GM18498 (cell line): Measurements from ENCODE around the gene CATSPER2.
"Not testable (repeated sequence)": the region's sequence is repeated elsewhere in the genome, so short reads cannot be mapped to it uniquely, and the experiment has no call there.

Experiments
- ATAC-seq: cut with Tn5 transposase; IDR thresholded peaks from one replicate; pipeline ENCODE4 v1.9.1; 2021; ENCODE audit warnings: mild to moderate bottlenecking, moderate library complexity; ENCODE audit not compliant: unreplicated experiment

CATSPER2 gene

GRCh38 chr15:43648649-43649429, at the start of gene CATSPER2:
TSS of gene CATSPER2 (minus strand) at chr15:43648844. CDS start at chr15:43648061, 783 bp downstream.
- ATAC-seq: no peak

GRCh38 chr15:43693148-43694022, 44.7 kb upstream of the CATSPER2 start, which contains the start of gene CKMT1A:
TSS of gene CKMT1A (plus strand) at chr15:43693859. CDS start at chr15:43694051, 192 bp downstream.
- not testable (repeated sequence) for ATAC-seq

DNA sequence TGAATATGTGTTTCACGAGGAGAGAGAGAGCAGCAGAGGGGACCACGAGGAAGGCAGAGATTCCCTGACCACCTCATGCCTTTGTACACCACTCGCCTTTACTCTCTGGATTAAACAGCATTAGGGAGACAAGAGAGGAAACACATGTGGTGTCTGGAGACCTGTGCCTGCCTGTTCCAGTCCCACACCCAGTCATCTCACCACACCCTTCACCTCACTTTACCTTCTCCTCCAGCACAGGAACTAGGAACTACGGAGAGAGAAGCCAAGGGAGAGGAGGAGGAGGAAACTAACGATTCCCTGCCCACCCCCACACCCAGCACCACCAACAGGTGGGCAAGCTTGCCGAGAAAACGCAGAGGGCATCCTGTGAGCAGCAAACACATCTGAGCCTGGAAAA, 44.0 kb upstream of the CATSPER2 start:
- not testable (repeated sequence) for ATAC-seq

DNA sequence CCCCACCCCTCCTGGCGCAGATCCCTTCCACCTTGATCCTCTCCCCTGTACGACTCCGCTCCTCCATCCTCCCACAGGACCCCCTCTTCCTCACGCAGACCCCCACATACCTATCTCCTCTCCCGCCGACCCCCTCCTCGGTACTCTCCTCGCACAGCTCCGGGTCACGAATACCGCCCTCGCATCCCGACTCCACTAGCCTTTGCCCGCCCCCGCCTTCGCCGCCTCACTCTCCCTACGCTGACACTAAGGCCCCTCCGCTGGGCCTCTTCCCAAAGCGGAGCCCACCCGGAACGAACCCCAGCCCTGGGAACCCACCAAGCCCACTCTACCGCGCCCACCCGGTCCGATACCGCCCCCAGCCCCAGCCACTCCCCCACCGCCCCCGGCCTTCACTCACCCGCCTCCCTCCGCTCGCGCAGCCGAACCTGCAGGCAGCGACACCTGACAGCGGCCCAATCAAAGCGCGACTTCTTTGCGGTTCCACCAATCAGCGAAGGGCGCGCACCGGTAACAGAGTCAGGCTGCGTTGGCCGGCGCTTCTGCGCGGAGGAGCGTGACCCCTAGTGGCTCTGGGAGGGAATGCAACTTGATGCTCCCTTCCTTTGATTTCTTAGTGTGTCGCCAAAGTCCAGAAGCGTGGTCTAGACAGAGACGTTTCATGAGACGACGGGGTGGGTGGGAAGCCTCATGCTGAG, 41.1 kb upstream of the CATSPER2 start:
- ATAC-seq: peak; percentile 93

DNA sequence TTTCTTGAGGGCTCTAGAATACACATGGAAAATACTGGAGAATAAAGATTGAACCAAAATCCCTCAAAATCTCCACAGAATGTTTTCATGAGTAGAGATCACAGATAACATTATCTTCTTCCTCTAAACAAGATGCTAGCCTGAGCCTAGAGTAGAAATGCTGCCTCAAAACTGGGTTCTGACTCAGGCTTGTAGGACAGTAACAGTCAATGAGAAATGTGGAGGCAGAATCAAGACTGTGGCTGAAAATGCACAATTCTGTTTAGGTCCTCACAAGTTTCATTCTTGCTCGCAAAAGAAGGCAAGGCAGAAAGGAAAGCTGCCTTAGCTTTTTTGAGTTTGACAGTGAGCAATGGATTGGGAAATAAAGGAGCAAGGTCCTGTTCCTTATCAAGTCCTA, 25.5 kb upstream of the CATSPER2 start:
- not testable (repeated sequence) for ATAC-seq

DNA sequence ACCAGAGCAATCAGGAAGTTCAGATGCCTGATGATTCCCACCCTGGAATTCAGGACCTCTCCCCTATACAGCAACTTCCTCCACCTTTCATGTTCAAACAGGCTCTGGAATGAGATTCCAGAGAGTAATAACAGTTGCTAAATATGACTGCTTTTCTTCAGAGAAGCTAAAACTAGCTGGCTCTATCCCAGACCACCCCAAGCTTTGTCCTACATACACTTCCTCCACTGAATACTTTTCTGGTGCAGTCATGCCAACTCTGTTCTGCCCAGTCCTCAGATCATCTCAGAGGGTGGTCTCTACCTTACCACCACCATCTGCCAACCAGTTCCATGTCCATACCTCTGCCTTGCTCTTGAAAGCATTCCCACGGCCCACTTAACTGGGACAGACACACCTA, 17.5 kb upstream of the CATSPER2 start:
- ATAC-seq: not testable (repeated sequence)

DNA sequence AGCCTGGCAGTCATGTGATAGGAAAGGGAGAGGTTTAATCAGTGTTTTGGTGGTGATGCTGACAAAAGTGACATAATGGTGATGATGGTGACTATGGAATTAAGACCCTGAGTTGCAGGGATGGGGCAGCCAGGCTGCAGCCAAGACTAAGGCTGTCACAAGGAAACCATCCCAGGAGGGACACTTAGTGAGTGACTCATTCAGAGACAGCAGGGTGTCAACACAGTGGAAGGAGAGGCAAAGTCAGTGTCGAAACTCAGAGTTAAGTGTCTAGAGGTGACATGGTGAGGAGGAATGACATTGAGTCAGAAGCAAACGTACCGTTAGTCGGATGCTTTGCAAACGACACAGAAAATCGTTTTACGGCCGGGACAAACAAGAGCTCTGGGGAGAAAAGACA, 14.7 kb upstream of the CATSPER2 start:
- ATAC-seq: not testable (repeated sequence)

GRCh38 chr15:43662293-43662692, 13.6 kb upstream of the CATSPER2 start:
- ATAC-seq: not testable (repeated sequence)

- ATAC-seq: not testable (repeated sequence)
Measured at GRCh38 chr15:43659727-43660126, 11.1 kb upstream of the CATSPER2 start.

GRCh38 chr15:43649430-43649926, 834 bp upstream of the CATSPER2 start:
- ATAC-seq: not testable (repeated sequence)

- ATAC-seq: peak; percentile 43
Measured at GRCh38 chr15:43638464-43639204, 10.0 kb downstream of the CATSPER2 start.

GRCh38 chr15:43626937-43627336, 21.7 kb downstream of the CATSPER2 start:
- ATAC-seq: not testable (repeated sequence)

DNA sequence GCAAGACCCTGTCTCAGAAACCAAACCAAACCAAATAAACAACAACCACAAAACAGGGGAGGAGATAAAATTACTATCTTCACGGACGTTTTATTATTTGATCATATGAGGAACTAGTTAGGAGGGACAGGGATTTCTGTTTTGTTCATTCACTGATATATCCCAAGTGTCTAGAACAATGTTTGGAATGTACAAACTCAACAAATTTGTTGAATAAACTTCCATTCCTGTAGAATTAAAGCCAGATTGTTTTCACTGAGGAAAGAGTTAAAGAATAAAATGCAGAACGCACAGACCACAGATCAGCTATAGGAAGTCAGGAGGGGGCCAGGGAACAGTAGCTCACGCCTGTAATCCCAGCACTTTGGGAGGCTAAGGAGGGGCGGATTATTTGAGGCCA, 23.5 kb downstream of the CATSPER2 start:
- ATAC-seq: no peak

DNA sequence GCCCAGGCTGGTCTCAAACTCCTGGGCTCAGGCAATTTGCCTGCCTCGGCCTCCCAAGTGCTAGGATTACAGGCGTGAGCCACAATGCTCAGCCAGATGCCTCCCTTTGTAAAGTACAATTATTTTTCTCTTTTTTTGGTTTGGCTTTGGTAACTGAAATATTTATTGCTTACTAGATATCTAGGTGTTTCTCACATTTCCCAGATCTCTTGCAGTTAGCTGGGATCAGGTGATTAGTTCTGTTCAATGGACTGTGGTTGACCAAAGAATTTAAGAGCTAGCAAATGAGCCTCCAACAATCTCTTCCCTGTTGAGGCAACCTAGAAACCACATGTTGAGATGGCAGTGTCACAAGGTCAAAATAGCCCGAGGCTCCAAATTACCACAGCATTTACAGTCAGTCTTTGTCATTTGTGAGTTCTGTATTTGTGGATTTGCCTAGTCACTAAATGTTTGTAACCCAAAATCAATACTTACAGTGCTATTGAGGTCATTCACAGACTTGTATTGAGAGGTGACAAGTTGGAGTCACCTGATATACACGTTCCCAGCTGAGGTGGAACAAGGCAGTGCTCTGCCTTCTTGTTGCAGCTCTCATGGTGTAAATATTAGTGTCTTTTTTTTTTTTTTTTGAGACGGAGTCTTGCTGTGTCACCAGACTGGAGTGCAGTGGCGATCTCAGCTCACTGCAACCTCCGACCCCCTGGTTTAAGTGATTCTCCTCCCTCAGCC, 26.4 kb downstream of the CATSPER2 start:
- ATAC-seq: not testable (repeated sequence)

DNA sequence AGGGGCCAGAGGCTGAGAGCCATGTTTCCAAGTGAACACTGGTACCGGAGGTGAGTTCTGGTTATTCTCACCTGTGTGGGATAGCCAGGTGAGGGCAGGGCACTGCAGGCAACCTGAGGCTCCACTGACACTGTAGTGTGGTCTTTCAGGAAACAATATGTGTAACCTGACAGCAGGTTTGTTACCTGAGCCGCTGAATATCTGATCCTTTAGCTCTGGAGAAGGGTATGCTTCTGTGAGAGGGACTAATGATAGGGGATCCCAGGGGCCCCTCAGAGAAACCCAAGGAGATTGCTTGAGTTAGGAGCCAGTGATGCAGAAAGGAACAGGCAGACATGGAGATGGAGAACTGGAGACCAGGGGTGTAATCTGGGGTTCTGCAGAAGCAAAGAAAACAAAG, 29.9 kb downstream of the CATSPER2 start, which contains the start of gene STRC:
STRC (minus strand) TSS at position 101 of the 400 bp plus-strand sequence; CDS start at position 23, 78 bp downstream.
- not testable (repeated sequence) for ATAC-seq

DNA sequence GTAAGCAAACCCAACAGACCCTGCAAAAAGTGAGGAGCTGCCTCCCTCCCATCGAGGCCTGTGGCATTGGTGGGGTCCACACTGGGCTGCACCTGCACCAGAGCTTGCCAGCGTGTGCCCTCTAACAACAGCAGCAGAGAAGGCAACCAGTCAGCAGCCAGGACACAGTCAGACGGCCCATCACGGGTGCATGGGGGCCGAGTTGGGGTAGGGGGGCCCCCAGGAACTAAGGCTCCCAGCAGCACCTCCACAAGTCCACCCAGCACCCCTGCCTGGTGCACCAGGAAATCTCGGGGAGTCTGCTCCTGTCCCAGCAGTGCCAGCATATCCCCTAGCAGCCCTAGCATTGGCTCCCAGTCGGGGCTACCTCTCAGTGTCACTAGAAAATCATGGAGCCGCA, 30.9 kb downstream of the CATSPER2 start:
- ATAC-seq: not testable (repeated sequence)

DNA sequence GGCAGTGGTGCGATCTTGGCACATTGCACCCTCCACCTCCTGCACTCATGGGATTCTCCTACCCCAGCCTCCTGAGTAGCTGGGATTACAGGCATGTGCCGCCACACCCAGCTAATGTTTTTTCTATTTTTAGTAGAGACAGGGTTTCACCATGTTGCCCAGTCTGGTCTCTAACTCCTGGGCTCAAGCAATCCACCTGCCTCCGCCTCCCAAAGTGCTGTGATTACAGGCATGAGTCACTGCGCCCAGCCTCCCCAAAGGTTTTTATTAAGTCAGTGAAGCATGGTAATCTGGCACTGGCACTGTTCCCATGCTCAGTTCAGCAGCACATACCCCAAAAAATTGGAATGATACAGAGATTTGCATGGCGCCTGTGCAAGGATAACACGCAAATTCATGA, 46.4 kb downstream of the CATSPER2 start:
- ATAC-seq: not testable (repeated sequence)

DNA sequence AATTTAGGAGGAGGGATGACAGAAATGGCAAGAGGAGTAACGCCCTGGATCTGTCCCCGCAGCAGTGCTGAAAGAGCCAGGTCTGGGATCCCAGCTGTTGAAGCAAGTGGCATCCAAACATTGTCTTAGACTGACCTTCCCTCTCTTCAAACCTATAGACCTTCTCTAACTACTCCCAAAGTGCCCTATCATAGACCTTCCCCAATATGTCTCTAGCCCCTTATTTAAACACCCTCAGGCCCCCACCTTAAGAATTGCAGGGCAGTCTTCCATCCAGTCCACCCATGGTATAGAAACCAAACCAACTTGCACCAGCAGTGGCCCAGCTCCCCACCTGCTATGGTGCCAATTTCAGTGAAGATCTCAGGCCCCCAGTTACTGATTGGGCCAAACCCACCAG, 48.4 kb downstream of the CATSPER2 start:
- ATAC-seq: not testable (repeated sequence)

DNA sequence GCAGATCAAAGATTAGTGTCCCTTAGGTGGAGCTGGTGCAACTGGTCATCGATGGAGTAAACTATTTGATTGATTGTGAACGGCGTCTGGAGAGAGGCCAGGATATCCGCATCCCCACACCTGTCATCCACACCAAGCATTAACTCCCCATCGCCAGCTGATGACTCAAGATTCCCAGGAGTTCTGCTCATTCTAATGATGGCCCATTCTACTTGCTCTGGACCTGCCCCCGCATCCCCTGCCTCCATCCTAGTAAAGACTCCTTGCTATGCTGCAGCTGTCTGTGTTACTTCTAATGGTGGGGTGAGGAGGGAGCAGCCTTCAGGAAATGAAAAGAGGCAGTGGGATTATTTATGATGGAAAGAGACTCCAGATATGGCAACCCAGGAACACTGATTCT, 49.5 kb downstream of the CATSPER2 start:
- ATAC-seq: not testable (repeated sequence)
